Measurements from ENCODE around the gene FXYD1.

GRCh38 chr19:35181387-35181786 is 42.8 kb downstream of the FXYD1 start:
- no peak for TF ChIP-seq CTCF (conservative IDR thresholded peaks at IDR 0.05)
- TF ChIP-seq EZH2 (IDR thresholded peaks at IDR 0.05; ENCODE audit: low read depth) = no peak

All from PC-9 (cell line).